Fibroblast of villous mesenchyme (primary cell): ENCODE data around the gene PRSS12. TPM values are rescaled to one million over a fixed set of nuclear protein-coding genes. Genes with fewer than 3 reads are reported as not detected.

Experiments
- DNase-seq: peaks from one replicate; pipeline ENCODE4 v3.0.0-alpha.2; 2010; ENCODE audit warnings: low read depth
- H3K4me3 ChIP-seq: 2 replicates; pipeline ENCODE4 v1.5.1; 2011; ENCODE audit warnings: low read depth, mild to moderate bottlenecking, low read length
- small RNA-seq: library from RNA; depleted of rRNA; stranded (forward); fragments of <200 nt; gene quantifications from one replicate; pipeline ENCODE3, GENCODE V24; 2012
- total RNA-seq: library from RNA; depleted of rRNA; stranded (reverse); fragments of >200 nt; gene quantifications from 2 replicates; pipeline ENCODE4 v1.2.3, GENCODE V29; 2012
- TF ChIP-seq, protein P1 (sequence below): IDR thresholded peaks from 2 replicates; pipeline ENCODE4 v1.5.1; 2012; ENCODE audit warnings: low read depth, mild to moderate bottlenecking, low read length; ENCODE audit not compliant: insufficient read depth

Gene PRSS12
- total RNA-seq, 1 donor, result 11.7 TPM

- H3K4me3 ChIP-seq, result no peak overlapping the region
- no peak for DNase-seq
- TF ChIP-seq, protein P1, sequence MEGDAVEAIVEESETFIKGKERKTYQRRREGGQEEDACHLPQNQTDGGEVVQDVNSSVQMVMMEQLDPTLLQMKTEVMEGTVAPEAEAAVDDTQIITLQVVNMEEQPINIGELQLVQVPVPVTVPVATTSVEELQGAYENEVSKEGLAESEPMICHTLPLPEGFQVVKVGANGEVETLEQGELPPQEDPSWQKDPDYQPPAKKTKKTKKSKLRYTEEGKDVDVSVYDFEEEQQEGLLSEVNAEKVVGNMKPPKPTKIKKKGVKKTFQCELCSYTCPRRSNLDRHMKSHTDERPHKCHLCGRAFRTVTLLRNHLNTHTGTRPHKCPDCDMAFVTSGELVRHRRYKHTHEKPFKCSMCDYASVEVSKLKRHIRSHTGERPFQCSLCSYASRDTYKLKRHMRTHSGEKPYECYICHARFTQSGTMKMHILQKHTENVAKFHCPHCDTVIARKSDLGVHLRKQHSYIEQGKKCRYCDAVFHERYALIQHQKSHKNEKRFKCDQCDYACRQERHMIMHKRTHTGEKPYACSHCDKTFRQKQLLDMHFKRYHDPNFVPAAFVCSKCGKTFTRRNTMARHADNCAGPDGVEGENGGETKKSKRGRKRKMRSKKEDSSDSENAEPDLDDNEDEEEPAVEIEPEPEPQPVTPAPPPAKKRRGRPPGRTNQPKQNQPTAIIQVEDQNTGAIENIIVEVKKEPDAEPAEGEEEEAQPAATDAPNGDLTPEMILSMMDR, result no peak
Observed at GRCh38 chr4:118264096-118264495, 88.7 kb downstream of the PRSS12 start.

- H3K4me3 ChIP-seq, result no peak overlapping the region
- TF ChIP-seq, protein P1, result no peak
Observed at GRCh38 chr4:118260309-118260708, 92.5 kb downstream of the PRSS12 start.

DNA sequence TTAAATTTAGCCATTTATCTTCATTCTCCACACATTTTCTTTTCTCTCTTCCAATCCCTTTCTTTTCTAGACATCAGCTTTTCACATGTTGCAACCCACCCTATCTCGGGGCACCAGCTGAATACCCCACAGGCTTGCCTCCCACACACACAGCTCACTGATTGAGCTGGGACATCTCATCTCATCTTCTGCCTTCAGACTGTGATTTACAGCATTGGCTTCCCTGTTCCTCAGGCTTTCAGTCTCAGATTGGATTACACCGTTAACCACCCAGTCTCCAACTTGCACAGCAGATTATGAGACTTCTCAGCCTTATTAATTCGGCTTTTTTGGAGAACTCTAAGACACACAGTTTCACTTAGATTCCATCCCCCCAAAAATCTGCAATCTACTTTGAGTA lies 93.7 kb downstream of the PRSS12 start:
- TF ChIP-seq, protein P1, result no peak
- H3K4me3 ChIP-seq, result no peak overlapping the region
- no peak for DNase-seq

More at GRCh38 chr4:118260309-118260708, 92.5 kb downstream of the PRSS12 start:
- DNase-seq, result no peak

DNA sequence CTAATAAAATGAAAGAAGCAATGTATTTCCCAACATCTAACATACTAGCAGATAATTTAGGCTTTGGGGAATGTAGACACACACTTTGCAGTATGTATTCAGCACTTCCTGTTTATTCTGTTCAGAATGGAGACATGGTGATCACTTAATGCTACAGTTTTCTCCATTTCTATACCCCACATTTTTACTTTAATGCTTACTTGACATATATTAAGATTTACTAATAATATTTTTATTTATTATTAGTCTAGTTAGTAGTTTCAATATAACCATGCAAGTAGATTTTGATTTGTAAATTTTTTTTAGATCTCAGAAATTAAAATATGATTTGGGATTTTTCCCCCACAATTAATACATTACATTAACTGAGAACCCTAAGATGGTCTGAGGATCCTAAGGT lies 98.4 kb downstream of the PRSS12 start:
- DNase-seq, result peak; percentile 10
- TF ChIP-seq, protein P1, result no peak
- no peak overlapping the region for H3K4me3 ChIP-seq

DNA sequence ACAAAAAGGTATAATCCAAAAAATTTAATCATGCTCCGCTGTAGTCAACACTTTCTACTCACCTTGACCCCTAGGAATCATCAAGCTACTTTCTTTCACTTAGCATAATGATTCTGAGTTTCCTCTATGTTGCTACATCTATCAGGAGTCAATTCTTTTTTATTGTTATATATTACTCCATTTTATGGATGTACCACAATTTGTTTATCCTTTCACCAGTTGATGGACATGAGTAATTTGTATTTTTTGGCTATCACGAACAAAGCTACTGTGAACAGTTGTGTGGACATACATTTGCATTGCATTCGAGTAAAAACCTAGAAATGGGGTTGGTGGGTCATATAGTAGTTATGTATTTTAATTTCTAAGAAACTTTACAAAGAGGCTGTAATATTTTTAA lies 102.9 kb downstream of the PRSS12 start:
- TF ChIP-seq, protein P1, result no peak
- H3K4me3 ChIP-seq, result no peak overlapping the region
- DNase-seq, result no peak

- TF ChIP-seq, protein P1, result no peak
- no peak overlapping the region for H3K4me3 ChIP-seq
- no peak for DNase-seq
Observed at GRCh38 chr4:118237531-118237930, 115.3 kb downstream of the PRSS12 start.

- TF ChIP-seq, protein P1, result no peak
- no peak for DNase-seq
- no peak overlapping the region for H3K4me3 ChIP-seq
Observed at GRCh38 chr4:118235566-118236120, 117.2 kb downstream of the PRSS12 start.

Small RNAs within 50 kb of the gene (small RNA-seq; reads per million reads assigned to genes)
- not detected for gene SNORA24
